Left lung (tissue), 10 donors: ENCODE data around the gene SORD. TPM values are rescaled to one million over a fixed set of nuclear protein-coding genes. Genes with fewer than 3 reads are reported as not detected.
A peak's percentile ranks its signal among the peaks of the same experiment; 100 is the strongest.

ENCODE experiments used
- ATAC-seq: fragments of 200-7000 bp; cut with Tn5 transposase; one replicate; pipeline ENCODE4 v1.9.1; 2020; ENCODE audit warnings: moderate library complexity
- DNase-seq, 4 donors: peaks; one replicate each; pipeline ENCODE4 v3.0.0-alpha.2; 2013 to 2020
- H3K27ac ChIP-seq, 2 donors: fragments of 200-600 bp; sonication (generic) in 1 of 2; one replicate each; pipeline versions ENCODE4 v1.5.0 to v1.8.0; 2020 to 2021
- H3K27me3 ChIP-seq, 2 donors: fragments of 200-600 bp; sonication (generic) in 1 of 2; one replicate each; pipeline versions ENCODE4 v1.5.0 to v1.8.0; 2020 to 2021
- H3K36me3 ChIP-seq, 2 donors: fragments of 200-600 bp; sonication (generic) in 1 of 2; one replicate each; pipeline versions ENCODE4 v1.5.0 to v1.8.0; 2020 to 2021
- H3K4me1 ChIP-seq, 2 donors: fragments of 200-600 bp; one replicate each; pipeline ENCODE4 v1.8.0; 2021
- H3K4me3 ChIP-seq, 2 donors: fragments of 200-600 bp; sonication (generic) in 1 of 2; one replicate each; pipeline versions ENCODE4 v1.5.0 to v1.8.0; 2020 to 2021; ENCODE audit warnings: mild to moderate bottlenecking in 1 of 2
- H3K9me3 ChIP-seq, 2 donors: fragments of 200-600 bp; sonication (generic) in 1 of 2; one replicate each; pipeline versions ENCODE4 v1.5.0 to v1.8.0; 2020 to 2021
- intact Hi-C, 2 donors: fragments of 100-400 bp; cut with DNase I; formaldehyde crosslinking; loops; one replicate each; pipeline versions ENCODE4 v1.11.2 to v1.14.2; 2022
- polyA plus RNA-seq, 6 donors: library from polyadenylated mRNA; unstranded; fragments of 120-200 nt; gene quantifications; one replicate each; pipeline ENCODE4 v1.2.1, GENCODE V29; 2013; ENCODE audit not compliant: insufficient read length in 6 of 6
- total RNA-seq, 2 donors: library from RNA; stranded (reverse); fragmentation: NEBNext Ultra II Directional; extraction: Animal tissue kit (Norgen Biotek cat#: 25700); gene quantifications; one replicate each; pipeline ENCODE4 v1.2.1, GENCODE V29; 2021
- TF ChIP-seq, protein P1 (sequence below), 2 donors: fragments of 200-600 bp; sonication (generic) in 1 of 2; IDR thresholded peaks; one replicate each; pipeline versions ENCODE4 v1.5.0 to v1.8.0; 2021; ENCODE audit warnings: antibody characterized with exemption in 2 of 2
- donor health status: DM: no; HTN: yes; CAD: no.
- donor health status: DM: no; HTN: no; CAD: no.

SORD gene
- total and polyA plus RNA-seq, 8 donors: 13.8 to 34.9 (median 30.2) TPM

DNA sequence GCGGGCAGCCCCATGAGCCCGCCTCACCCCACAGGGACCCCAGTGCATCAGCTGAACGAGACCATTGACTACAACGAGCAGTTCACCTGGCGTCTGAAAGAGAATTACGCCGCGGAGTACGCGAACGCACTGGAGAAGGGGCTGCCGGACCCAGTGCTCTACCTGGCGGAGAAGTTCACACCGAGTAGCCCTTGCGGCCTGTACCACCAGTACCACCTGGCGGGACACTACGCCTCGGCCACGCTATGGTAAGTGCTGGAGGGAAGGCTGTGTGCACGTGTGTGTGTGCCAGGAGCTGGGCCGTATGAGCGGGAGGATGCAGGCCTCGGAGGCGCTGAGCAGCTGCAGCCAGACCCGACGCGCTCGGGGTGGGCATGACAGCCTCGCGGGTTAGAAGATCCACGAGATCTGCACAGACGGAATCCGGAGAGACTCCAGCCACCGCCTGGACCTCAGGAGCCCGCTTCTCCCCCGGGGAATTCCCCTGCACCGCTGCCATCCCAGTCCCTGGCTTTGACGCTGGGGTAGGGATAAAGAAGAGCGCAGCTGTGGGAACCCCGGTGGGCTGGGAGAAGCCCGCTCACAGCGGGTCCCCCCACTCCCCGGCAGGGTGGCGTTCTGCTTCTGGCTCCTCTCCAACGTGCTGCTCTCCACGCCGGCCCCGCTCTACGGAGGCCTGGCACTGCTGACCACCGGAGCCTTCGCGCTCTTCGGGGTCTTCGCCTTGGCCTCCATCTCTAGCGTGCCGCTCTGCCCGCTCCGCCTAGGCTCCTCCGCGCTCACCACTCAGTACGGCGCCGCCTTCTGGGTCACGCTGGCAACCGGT, 93.7 kb downstream of the SORD start:
- no peaks in the 10 kb centered on the region for H3K36me3 ChIP-seq
- no peak overlapping the region for H3K4me3 ChIP-seq
- intact Hi-C loops: no loop called here
- peaks cover 11 to 38% of the 10 kb centered on the region in 2 donors for H3K4me1 ChIP-seq
- TF ChIP-seq, protein P1, sequence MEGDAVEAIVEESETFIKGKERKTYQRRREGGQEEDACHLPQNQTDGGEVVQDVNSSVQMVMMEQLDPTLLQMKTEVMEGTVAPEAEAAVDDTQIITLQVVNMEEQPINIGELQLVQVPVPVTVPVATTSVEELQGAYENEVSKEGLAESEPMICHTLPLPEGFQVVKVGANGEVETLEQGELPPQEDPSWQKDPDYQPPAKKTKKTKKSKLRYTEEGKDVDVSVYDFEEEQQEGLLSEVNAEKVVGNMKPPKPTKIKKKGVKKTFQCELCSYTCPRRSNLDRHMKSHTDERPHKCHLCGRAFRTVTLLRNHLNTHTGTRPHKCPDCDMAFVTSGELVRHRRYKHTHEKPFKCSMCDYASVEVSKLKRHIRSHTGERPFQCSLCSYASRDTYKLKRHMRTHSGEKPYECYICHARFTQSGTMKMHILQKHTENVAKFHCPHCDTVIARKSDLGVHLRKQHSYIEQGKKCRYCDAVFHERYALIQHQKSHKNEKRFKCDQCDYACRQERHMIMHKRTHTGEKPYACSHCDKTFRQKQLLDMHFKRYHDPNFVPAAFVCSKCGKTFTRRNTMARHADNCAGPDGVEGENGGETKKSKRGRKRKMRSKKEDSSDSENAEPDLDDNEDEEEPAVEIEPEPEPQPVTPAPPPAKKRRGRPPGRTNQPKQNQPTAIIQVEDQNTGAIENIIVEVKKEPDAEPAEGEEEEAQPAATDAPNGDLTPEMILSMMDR (IDR thresholded peaks at IDR 0.05): no peak
- H3K9me3 ChIP-seq: no peaks in the 10 kb centered on the region
- DNase-seq: peak in 1 of 4 donors; percentile 30
- ATAC-seq: peak; percentile 5
- peaks cover 63 to 73% of the 10 kb centered on the region in 2 donors for H3K27me3 ChIP-seq
- H3K27ac ChIP-seq: no peak overlapping the region

DNA sequence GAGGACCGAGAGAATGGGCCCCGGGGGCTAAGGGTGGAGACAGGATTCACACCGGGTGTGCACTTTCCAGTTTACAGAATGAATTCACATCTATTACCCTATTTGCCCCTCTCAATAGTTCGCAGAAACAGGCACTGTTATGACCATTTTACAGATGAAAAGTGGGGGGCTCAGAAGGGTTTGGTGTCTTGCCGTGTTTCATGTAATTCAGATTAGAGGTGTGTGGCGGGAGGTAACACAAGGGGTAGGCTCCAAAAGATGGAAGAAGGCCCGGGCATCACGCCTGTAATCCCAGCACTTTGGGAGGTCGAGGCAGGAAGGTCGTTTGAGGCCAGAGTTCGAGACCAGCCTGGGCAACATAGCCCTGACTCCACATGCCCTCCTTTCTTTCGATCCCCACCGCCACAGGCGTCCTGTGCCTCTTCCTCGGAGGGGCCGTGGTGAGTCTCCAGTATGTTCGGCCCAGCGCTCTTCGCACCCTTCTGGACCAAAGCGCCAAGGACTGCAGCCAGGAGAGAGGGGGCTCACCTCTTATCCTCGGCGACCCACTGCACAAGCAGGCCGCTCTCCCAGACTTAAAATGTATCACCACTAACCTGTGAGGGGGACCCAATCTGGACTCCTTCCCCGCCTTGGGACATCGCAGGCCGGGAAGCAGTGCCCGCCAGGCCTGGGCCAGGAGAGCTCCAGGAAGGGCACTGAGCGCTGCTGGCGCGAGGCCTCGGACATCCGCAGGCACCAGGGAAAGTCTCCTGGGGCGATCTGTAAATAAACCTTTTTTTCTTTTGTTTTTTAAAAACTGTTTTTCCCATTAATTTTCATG, 94.5 kb downstream of the SORD start:
- TF ChIP-seq, protein P1 (IDR thresholded peaks at IDR 0.05): no peak
- intact Hi-C loops: no loop called here
- H3K36me3 ChIP-seq: no peaks in the 10 kb centered on the region
- H3K4me1 ChIP-seq: peaks cover 11 to 35% of the 10 kb centered on the region in 2 donors
- no peak overlapping the region for H3K27ac ChIP-seq
- ATAC-seq: peak; percentile 6
- peaks cover 55 to 70% of the 10 kb centered on the region in 2 donors for H3K27me3 ChIP-seq
- H3K4me3 ChIP-seq: no peak overlapping the region
- no peaks in the 10 kb centered on the region for H3K9me3 ChIP-seq
- no peak for DNase-seq

DNA sequence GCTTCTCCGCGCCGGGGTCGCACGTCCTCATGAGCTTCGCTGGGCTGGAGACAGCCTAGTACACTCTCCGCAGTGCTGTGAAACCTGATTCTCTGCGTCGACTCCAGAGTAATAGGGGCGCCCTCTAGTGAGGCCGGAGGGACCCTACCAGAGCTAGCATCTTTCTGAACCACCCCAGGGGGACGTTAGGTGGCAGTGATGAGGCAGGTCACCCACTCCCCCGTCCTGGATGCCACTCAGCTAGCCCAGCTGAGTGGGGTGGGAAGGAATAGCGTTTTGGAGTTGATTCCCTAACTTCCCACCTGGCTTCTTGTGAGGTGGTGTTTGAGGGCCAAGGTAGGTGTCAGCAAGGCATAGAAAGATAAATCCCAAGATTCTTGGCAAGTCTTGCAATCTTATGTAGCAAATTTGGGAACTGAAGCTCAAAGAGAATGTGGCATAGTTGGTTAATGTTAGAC, 95.2 kb downstream of the SORD start:
- no peak overlapping the region for H3K27ac ChIP-seq
- H3K4me3 ChIP-seq: no peak overlapping the region
- DNase-seq (peak; percentile 83 to 94 (median 86)), ATAC-seq (peak; percentile 93)
- H3K27me3 ChIP-seq: peaks cover 48 to 70% of the 10 kb centered on the region in 2 donors
- no peaks in the 10 kb centered on the region for H3K9me3 ChIP-seq
- peaks cover 11 to 32% of the 10 kb centered on the region in 2 donors for H3K4me1 ChIP-seq
- TF ChIP-seq, protein P1 (IDR thresholded peaks at IDR 0.05): peak; percentile 92 to 98
- intact Hi-C loops: no loop called here
- H3K36me3 ChIP-seq: no peaks in the 10 kb centered on the region

DNA sequence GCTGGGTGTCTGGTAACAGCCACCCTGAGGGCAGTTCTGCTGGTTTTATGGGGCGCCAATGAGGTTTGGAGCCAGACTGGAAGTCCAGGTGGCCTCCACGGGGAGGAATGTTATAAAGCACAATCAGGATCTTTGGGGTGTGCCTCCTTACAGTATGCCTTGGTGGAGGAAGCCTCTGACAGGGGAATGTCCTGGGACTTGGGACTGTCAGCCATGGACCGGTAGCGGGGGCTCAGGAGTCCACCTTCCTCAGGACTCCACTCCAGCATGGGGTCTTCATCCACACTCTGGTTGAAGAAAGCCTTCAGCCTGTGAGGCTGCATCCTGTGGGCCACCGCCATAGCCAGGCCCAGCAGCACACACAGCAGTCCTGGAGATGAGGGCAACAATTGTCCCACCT, 96.0 kb downstream of the SORD start:
- Histone ChIP-seq H3K9me3 (no peaks in the 10 kb centered on the region), H3K27me3 (peaks cover 40 to 63% of the 10 kb centered on the region in 2 donors), H3K4me1 (peaks cover 11 to 32% of the 10 kb centered on the region in 2 donors), H3K4me3 (no peak overlapping the region), H3K36me3 (no peaks in the 10 kb centered on the region), H3K27ac (no peak overlapping the region)
- intact Hi-C loops: no loop called here
- DNase-seq (no peak), ATAC-seq (no peak)
- TF ChIP-seq, protein P1 (IDR thresholded peaks at IDR 0.05): no peak
